ENCODE measurements around the gene IFT88.

IFT88 gene

DNA sequence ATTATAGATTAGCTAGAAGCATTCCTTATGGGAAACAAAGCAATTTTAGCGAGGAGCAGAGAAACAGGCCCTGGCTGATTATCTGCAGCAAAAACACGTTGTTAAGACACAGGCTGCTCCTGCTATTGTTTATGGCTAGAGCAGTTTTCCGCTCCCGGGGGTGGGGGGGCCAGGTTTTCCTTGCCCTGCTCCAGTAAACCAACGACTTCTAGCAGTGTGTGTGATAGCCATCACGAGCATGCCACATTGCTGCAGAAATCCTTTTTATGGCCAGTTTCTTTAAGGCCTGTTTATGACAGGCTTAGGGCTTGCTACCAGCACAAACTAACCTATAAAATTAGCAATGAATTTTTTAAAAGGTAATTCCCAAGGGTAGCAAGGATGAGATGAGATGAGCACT is 118.1 kb downstream of the IFT88 start:
- Mint-ChIP-seq H3K4me3 (no peak overlapping the region), H3K4me1 (peaks cover 20% of the 10 kb centered on the region), H3K27me3 (ENCODE audit: low read depth, poor library complexity) (no peaks in the 10 kb centered on the region), H3K36me3 (ENCODE audit: low read depth) (no peaks in the 10 kb centered on the region), H3K9me3 (no peaks in the 10 kb centered on the region), H3K27ac (no peak overlapping the region)
- DNase-seq: peak; percentile 18
- TF ChIP-seq, protein P1, sequence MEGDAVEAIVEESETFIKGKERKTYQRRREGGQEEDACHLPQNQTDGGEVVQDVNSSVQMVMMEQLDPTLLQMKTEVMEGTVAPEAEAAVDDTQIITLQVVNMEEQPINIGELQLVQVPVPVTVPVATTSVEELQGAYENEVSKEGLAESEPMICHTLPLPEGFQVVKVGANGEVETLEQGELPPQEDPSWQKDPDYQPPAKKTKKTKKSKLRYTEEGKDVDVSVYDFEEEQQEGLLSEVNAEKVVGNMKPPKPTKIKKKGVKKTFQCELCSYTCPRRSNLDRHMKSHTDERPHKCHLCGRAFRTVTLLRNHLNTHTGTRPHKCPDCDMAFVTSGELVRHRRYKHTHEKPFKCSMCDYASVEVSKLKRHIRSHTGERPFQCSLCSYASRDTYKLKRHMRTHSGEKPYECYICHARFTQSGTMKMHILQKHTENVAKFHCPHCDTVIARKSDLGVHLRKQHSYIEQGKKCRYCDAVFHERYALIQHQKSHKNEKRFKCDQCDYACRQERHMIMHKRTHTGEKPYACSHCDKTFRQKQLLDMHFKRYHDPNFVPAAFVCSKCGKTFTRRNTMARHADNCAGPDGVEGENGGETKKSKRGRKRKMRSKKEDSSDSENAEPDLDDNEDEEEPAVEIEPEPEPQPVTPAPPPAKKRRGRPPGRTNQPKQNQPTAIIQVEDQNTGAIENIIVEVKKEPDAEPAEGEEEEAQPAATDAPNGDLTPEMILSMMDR (IDR thresholded peaks at IDR 0.05): no peak

DNA sequence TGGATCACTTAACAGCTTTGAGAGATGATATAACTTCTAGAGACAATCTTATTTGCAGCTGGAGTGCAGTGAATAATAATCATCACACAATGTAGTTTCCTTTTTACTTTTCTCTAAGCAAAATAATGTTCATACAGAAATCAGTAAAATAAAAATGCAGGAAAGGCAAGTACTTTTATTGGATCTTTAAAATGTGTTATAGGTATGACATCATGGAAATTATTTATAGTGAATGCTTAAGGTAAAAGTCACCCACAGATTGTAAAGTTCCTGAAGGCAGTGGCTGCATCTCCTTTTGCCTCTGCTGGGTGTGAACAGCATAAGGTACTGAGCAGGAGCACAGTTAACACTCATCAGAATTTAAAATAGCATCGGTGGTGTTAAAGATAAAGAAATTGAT is 119.2 kb downstream of the IFT88 start:
- Mint-ChIP-seq H3K36me3 (ENCODE audit: low read depth) (no peaks in the 10 kb centered on the region), H3K27ac (no peak overlapping the region)

DNA sequence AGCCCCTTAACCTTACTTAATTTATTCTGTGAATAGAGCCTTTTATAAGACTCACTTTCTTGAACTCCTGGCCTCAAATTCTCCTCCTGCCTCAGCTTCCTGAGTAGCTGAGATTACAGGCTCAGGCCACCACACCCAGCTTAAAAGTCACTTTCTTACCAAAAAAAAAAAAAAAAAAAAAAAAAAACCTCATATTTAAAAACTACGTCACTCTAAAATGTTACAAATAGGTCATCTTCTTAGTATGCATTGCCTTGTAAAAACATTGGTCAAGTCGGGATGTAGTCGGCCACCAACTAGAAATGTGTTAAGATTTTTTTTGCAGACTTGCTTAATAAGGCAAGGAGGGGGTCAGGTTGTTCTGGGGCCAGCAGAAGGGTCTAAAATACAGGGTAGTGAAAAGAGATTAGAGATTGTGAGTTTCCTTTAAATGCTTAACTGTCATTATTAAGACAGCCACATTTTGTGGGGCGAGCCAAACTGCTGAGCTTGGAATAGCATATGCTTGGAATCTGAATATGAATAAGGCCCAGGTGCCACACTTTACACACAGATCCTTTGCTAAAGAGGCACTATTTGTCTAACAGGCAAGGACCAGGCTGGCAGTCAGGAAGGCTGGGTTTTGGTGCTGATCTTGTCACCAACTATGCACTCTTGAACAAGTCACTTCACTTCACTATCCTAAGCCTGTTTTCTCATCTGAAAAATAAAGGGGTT is 120.1 kb downstream of the IFT88 start:
- Mint-ChIP-seq H3K36me3 (ENCODE audit: low read depth) (no peaks in the 10 kb centered on the region), H3K9me3 (no peaks in the 10 kb centered on the region), H3K27me3 (ENCODE audit: low read depth, poor library complexity) (no peaks in the 10 kb centered on the region), H3K27ac (no peak overlapping the region), H3K4me3 (no peak overlapping the region), H3K4me1 (peaks cover 20% of the 10 kb centered on the region)
- TF ChIP-seq, protein P1 (IDR thresholded peaks at IDR 0.05): no peak
- DNase-seq: no peak

More for the DNA sequence above, 119.2 kb downstream of the IFT88 start:
- no peak overlapping the region for H3K4me3 Mint-ChIP-seq
- no peaks in the 10 kb centered on the region for H3K27me3 Mint-ChIP-seq (ENCODE audit: low read depth, poor library complexity)
- no peaks in the 10 kb centered on the region for H3K9me3 Mint-ChIP-seq
- TF ChIP-seq, protein P1 (IDR thresholded peaks at IDR 0.05): no peak
- DNase-seq: no peak
- peaks cover 20% of the 10 kb centered on the region for H3K4me1 Mint-ChIP-seq

DNA sequence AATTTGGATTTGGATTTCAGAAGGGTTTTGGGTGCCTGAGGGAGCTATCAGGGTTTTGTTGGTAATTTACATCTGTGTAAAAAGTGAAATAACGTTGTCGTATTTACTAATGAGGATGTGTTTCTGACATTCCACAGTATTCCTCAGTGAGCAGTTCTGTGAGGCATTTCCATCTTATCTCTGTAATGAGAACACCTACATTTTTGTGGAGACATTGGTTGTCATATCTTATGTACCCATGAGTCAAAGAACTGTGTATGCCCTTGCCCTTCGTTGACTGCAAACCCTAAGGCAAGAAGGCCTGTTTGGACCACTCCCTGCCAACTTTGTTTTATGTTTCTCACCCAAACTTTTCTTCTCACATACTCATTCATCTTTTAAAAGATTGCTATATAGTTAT is 122.3 kb downstream of the IFT88 start:
- no peaks in the 10 kb centered on the region for H3K9me3 Mint-ChIP-seq
- H3K4me1 Mint-ChIP-seq: peaks cover 20% of the 10 kb centered on the region
- H3K4me3 Mint-ChIP-seq: no peak overlapping the region
- TF ChIP-seq, protein P1 (IDR thresholded peaks at IDR 0.05): no peak
- H3K36me3 Mint-ChIP-seq (ENCODE audit: low read depth): no peaks in the 10 kb centered on the region
- no peak overlapping the region for H3K27ac Mint-ChIP-seq
- no peak for DNase-seq
- peaks cover 2% of the 10 kb centered on the region for H3K27me3 Mint-ChIP-seq (ENCODE audit: low read depth, poor library complexity)

DNA sequence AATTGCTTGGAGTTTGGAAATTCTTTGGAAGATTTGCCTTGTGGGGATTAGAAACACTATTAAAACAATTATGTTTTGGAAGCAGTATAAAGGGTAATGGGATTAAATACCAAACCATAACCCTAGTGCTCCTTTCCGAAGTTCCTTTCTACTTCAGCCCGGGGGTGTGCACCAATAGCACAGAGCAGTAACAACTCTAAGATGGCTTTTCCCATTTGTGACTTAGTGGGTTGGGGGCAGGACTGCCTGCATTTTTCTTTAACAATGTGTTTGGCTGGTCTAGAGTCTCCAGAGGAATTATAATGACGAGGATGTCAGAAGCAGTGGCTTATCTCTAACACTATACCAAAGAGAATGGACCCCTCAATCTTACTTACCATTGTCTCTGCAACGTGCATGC is 124.7 kb downstream of the IFT88 start:
- Mint-ChIP-seq H3K27ac (no peak overlapping the region), H3K4me3 (no peak overlapping the region), H3K9me3 (no peaks in the 10 kb centered on the region), H3K4me1 (peaks cover 9% of the 10 kb centered on the region), H3K27me3 (ENCODE audit: low read depth, poor library complexity) (peaks cover 4% of the 10 kb centered on the region), H3K36me3 (ENCODE audit: low read depth) (no peaks in the 10 kb centered on the region)
- no peak for DNase-seq
- TF ChIP-seq, protein P1 (IDR thresholded peaks at IDR 0.05): no peak

DNA sequence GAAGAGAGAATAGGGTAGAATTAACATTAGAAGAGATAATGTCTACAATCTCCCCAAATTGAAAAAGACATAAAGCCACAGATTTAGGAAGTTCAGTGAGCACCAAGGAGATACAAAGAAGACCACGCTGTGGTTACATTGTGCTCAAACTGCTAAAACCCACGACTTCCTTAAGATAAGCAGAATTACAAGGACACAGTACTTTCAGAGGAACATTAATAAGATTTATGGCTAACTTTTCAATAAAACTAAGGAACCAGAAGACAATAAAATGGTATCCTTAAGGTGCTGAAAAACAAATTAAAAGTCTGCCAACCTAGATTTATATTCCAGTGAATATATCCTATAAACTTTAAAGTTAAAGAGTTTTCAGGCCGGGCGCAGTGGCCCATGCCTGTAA is 129.1 kb downstream of the IFT88 start:
- Mint-ChIP-seq H3K27me3 (ENCODE audit: low read depth, poor library complexity) (peaks cover 45% of the 10 kb centered on the region), H3K36me3 (ENCODE audit: low read depth) (peaks cover 6% of the 10 kb centered on the region), H3K4me3 (no peak overlapping the region), H3K27ac (no peak overlapping the region), H3K9me3 (peaks cover 5% of the 10 kb centered on the region), H3K4me1 (no peaks in the 10 kb centered on the region)
- no peak for DNase-seq
- TF ChIP-seq, protein P1 (IDR thresholded peaks at IDR 0.05): no peak
